Activated T-helper 17 cell treated with anti-CD3 and anti-CD28 coated beads, Interleukin-2, amount 50 U/mL, for 72 hours (primary cell): Measurements from ENCODE around the gene BRINP3. TPM values are rescaled to one million over a fixed set of nuclear protein-coding genes. Genes with fewer than 3 reads are reported as not detected.
"Not testable (repeated sequence)": the region's sequence is repeated elsewhere in the genome, so short reads cannot be mapped to it uniquely, and the experiment has no call there.

ENCODE experiments used
- ATAC-seq: fragments of 150-1000 bp; cut with Tn5 transposase; replicated peaks from 2 replicates; pipeline ENCODE4 v1.10.0; 2021; ENCODE audit warnings: mild to moderate bottlenecking, moderate library complexity
- H3K27ac Mint-ChIP-seq: one replicate; pipeline ENCODE4 v1.8.0; 2022; ENCODE audit warnings: mixed read lengths
- H3K27me3 Mint-ChIP-seq: one replicate; pipeline ENCODE4 v1.8.0; 2022; ENCODE audit warnings: mixed read lengths
- H3K36me3 Mint-ChIP-seq: one replicate; pipeline ENCODE4 v1.8.0; 2022; ENCODE audit warnings: low read depth, mild to moderate bottlenecking, mixed read lengths
- H3K4me1 Mint-ChIP-seq: one replicate; pipeline ENCODE4 v1.8.0; 2022; ENCODE audit warnings: mixed read lengths
- H3K4me3 Mint-ChIP-seq: one replicate; pipeline ENCODE4 v1.8.0; 2022; ENCODE audit warnings: mild to moderate bottlenecking, mixed read lengths
- H3K9me3 Mint-ChIP-seq: one replicate; pipeline ENCODE4 v1.8.0; 2022; ENCODE audit warnings: mixed read lengths
- total RNA-seq, 2 donors: library from RNA; stranded (reverse); gene quantifications; one replicate each; pipeline ENCODE4 v1.2.3, GENCODE V29; 2022

Gene BRINP3
- total RNA-seq, result not detected

GRCh38 chr1:190477762-190478148 is at the start of gene BRINP3:
Gene BRINP3 (minus strand): TSS chr1:190477864.
- peaks cover 12% of the 10 kb centered on the region for H3K27me3 Mint-ChIP-seq
- no peak for ATAC-seq
- H3K27ac Mint-ChIP-seq, result no peak within 1 kb of the TSS
- H3K4me3 Mint-ChIP-seq, result no peak within 1 kb of the TSS
- H3K36me3 Mint-ChIP-seq, result no peaks in the 10 kb centered on the region
- no peaks in the 10 kb centered on the region for H3K4me1 Mint-ChIP-seq
- H3K9me3 Mint-ChIP-seq, result no peaks in the 10 kb centered on the region

GRCh38 chr1:190511554-190511953 is 33.9 kb upstream of the BRINP3 start:
- H3K27me3 Mint-ChIP-seq, result no peaks in the 10 kb centered on the region
- H3K36me3 Mint-ChIP-seq, result no peaks in the 10 kb centered on the region
- no peaks in the 10 kb centered on the region for H3K4me1 Mint-ChIP-seq
- no peak overlapping the region for H3K27ac Mint-ChIP-seq
- H3K4me3 Mint-ChIP-seq, result no peak overlapping the region
- no peak for ATAC-seq
- peaks cover 16% of the 10 kb centered on the region for H3K9me3 Mint-ChIP-seq

- Mint-ChIP-seq H3K27me3 (no peaks in the 10 kb centered on the region), H3K4me3 (no peak overlapping the region), H3K36me3 (no peaks in the 10 kb centered on the region), H3K9me3 (peaks cover 17% of the 10 kb centered on the region), H3K4me1 (no peaks in the 10 kb centered on the region), H3K27ac (no peak overlapping the region)
- ATAC-seq, result no peak
Measured at GRCh38 chr1:190507357-190507756, 29.7 kb upstream of the BRINP3 start.

DNA sequence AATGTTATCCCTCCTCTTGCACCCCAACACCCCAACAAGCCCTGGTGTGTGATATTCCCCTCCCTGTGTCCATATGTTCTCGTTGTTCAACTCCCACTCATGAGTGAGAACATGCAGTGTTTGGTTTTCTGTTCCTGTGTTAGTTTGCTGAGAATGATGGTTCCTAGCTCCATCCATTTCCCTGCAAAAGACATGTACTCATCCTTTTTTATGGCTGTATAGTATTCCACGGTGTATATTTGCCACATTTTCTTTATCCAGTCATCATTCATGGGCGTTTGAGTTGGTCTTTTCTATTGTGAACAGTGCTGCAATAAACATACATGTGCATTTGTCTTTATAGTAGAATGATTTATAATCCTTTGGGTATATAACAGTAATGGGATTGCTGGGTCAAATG is 26.9 kb upstream of the BRINP3 start:
- H3K36me3 Mint-ChIP-seq, H3K4me3 Mint-ChIP-seq, H3K4me1 Mint-ChIP-seq, ATAC-seq, H3K27me3 Mint-ChIP-seq, H3K9me3 Mint-ChIP-seq, H3K27ac Mint-ChIP-seq: not testable (repeated sequence)

DNA sequence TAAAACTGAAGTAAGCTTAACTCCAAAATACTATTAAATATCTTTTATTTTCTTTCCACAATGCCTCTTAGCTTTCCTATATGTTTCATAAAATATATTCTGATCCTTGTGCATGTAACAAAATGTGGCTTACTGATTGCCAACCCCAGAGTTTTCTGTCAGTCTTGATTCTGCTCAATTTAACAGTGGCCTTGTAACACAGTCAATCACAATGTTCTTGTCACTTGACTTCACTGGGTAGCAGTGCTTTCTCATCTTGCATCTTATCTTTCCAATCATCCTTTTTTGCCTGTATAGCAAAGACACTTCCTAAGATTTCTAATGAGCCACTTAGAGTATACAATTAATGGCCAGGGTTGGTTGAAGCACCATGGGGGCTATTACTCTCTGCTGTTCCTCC is 19.9 kb upstream of the BRINP3 start:
- Mint-ChIP-seq H3K4me1 (no peaks in the 10 kb centered on the region), H3K4me3 (no peak overlapping the region), H3K36me3 (no peaks in the 10 kb centered on the region), H3K27ac (no peak overlapping the region), H3K9me3 (peaks cover 11% of the 10 kb centered on the region), H3K27me3 (no peaks in the 10 kb centered on the region)
- no peak for ATAC-seq

DNA sequence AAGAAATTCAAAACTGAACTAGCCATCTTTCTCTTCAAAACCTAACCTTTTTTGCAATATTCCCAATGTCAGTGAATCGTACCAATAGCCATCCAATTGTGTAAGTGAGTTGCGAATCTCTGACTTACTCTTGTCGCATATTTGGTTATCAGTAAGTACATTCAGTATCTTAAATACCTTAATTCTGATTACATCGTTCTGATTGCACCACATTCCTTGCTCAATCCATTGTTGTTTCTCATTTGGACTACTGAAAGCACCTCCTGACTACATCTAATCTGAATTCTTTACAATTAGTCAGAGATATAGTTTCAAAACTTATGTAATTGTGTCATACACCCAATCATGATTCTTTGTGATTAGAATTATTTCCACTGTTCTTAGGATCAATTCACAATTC is 16.8 kb upstream of the BRINP3 start:
- Mint-ChIP-seq H3K4me3 (no peak overlapping the region), H3K4me1 (no peaks in the 10 kb centered on the region), H3K9me3 (peaks cover 17% of the 10 kb centered on the region), H3K27ac (no peak overlapping the region), H3K36me3 (no peaks in the 10 kb centered on the region), H3K27me3 (no peaks in the 10 kb centered on the region)
- no peak for ATAC-seq

DNA sequence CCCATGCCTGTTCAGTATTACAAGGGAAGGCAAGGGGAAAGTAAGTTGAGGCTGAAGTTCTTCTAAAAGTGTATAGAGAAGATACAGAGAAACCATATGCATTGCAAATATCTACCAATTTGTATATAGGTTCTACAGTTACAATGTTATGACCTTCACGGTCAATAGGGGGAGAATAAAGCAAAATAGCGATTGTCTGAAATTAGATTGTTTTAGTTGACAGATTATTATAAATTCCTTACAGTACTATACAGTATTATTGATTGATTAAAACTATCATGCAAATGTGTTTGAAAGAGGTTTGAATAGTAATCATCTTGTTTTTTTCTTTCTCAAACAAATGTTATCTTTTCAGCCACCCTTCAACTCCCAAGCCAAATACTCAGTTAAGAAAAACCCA is 13.7 kb upstream of the BRINP3 start:
- peaks cover 19% of the 10 kb centered on the region for H3K9me3 Mint-ChIP-seq
- H3K4me1 Mint-ChIP-seq, result no peaks in the 10 kb centered on the region
- H3K27ac Mint-ChIP-seq, result no peak overlapping the region
- ATAC-seq, result no peak
- no peaks in the 10 kb centered on the region for H3K27me3 Mint-ChIP-seq
- H3K36me3 Mint-ChIP-seq, result no peaks in the 10 kb centered on the region
- H3K4me3 Mint-ChIP-seq, result no peak overlapping the region

DNA sequence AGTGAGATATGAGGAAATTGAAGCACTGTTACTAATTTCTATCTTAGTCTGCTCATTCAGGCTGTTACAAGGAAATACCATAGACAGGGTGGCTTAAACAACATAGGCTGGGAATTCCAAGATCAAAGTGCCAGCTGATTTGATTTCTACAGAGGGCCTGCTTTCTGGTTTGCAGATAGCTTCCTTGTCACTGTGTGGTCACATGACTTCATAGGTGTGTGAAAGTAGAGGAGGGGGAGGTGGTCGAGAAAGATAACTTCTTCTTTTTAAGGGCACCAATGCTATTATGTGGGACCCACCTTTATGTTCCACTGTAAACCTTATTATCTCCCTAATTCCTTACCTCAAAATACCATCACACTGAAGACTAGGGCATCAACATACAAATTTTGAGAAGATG is 6.4 kb upstream of the BRINP3 start:
- Mint-ChIP-seq H3K9me3 (peaks cover under 1% of the 10 kb centered on the region), H3K36me3 (no peaks in the 10 kb centered on the region), H3K27ac (no peak overlapping the region), H3K4me3 (no peak overlapping the region), H3K27me3 (no peaks in the 10 kb centered on the region), H3K4me1 (no peaks in the 10 kb centered on the region)
- no peak for ATAC-seq

- Mint-ChIP-seq H3K4me3 (no peak overlapping the region), H3K9me3 (no peaks in the 10 kb centered on the region), H3K27ac (no peak overlapping the region), H3K36me3 (no peaks in the 10 kb centered on the region), H3K4me1 (no peaks in the 10 kb centered on the region), H3K27me3 (peaks cover 12% of the 10 kb centered on the region)
- no peak for ATAC-seq
Measured at GRCh38 chr1:190480231-190480630, 2.6 kb upstream of the BRINP3 start.

- no peaks in the 10 kb centered on the region for H3K9me3 Mint-ChIP-seq
- peaks cover 12% of the 10 kb centered on the region for H3K27me3 Mint-ChIP-seq
- no peak overlapping the region for H3K4me3 Mint-ChIP-seq
- no peak overlapping the region for H3K27ac Mint-ChIP-seq
- no peak for ATAC-seq
- no peaks in the 10 kb centered on the region for H3K4me1 Mint-ChIP-seq
- H3K36me3 Mint-ChIP-seq, result no peaks in the 10 kb centered on the region
Measured at GRCh38 chr1:190479516-190479915, 1.9 kb upstream of the BRINP3 start.

DNA sequence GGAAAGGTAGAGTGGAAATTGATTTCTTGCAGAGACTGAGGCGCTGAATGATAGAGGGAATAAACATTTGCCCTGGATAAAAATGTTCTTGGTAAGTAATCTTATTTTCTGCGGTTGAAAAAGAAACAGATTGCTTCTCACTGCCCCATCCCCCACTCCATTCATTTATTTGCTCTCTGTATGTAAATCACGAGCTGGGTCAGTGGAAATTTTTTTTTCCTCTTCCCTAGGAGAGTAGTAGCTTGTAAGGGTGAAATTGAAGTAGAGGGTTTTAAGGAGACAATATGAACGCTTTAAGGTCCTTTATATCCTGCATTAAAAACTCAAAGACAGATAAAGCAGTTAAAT is 1.4 kb upstream of the BRINP3 start:
- H3K27me3 Mint-ChIP-seq, result peaks cover 12% of the 10 kb centered on the region
- H3K36me3 Mint-ChIP-seq, result no peaks in the 10 kb centered on the region
- ATAC-seq, result no peak
- H3K4me1 Mint-ChIP-seq, result no peaks in the 10 kb centered on the region
- H3K27ac Mint-ChIP-seq, result no peak overlapping the region
- H3K9me3 Mint-ChIP-seq, result no peaks in the 10 kb centered on the region
- H3K4me3 Mint-ChIP-seq, result no peak overlapping the region

GRCh38 chr1:190478149-190479049 is 735 bp upstream of the BRINP3 start:
- H3K4me3 Mint-ChIP-seq, result no peak overlapping the region
- H3K4me1 Mint-ChIP-seq, result no peaks in the 10 kb centered on the region
- H3K36me3 Mint-ChIP-seq, result no peaks in the 10 kb centered on the region
- H3K27ac Mint-ChIP-seq, result no peak overlapping the region
- no peaks in the 10 kb centered on the region for H3K9me3 Mint-ChIP-seq
- peaks cover 12% of the 10 kb centered on the region for H3K27me3 Mint-ChIP-seq
- ATAC-seq, result no peak

GRCh38 chr1:190476806-190477205 is 858 bp downstream of the BRINP3 start:
- H3K4me1 Mint-ChIP-seq, result no peaks in the 10 kb centered on the region
- H3K27ac Mint-ChIP-seq, result no peak overlapping the region
- peaks cover 12% of the 10 kb centered on the region for H3K27me3 Mint-ChIP-seq
- no peaks in the 10 kb centered on the region for H3K36me3 Mint-ChIP-seq
- H3K4me3 Mint-ChIP-seq, result no peak overlapping the region
- H3K9me3 Mint-ChIP-seq, result no peaks in the 10 kb centered on the region
- no peak for ATAC-seq

- Mint-ChIP-seq H3K36me3 (no peaks in the 10 kb centered on the region), H3K9me3 (no peaks in the 10 kb centered on the region), H3K4me1 (no peaks in the 10 kb centered on the region), H3K27me3 (peaks cover 12% of the 10 kb centered on the region), H3K4me3 (no peak overlapping the region), H3K27ac (no peak overlapping the region)
- no peak for ATAC-seq
Measured at GRCh38 chr1:190476321-190476720, 1.3 kb downstream of the BRINP3 start.

GRCh38 chr1:190475421-190476141 is 2.1 kb downstream of the BRINP3 start:
- peaks cover 3% of the 10 kb centered on the region for H3K9me3 Mint-ChIP-seq
- ATAC-seq, result no peak
- H3K27me3 Mint-ChIP-seq, result peaks cover 12% of the 10 kb centered on the region
- no peak overlapping the region for H3K27ac Mint-ChIP-seq
- H3K4me3 Mint-ChIP-seq, result no peak overlapping the region
- H3K36me3 Mint-ChIP-seq, result no peaks in the 10 kb centered on the region
- H3K4me1 Mint-ChIP-seq, result no peaks in the 10 kb centered on the region
